ENCODE measurements around the gene PANK4.

The PANK4 gene

GRCh38 chr1:2481885-2482284, 44.5 kb downstream of the PANK4 start:
- H3K9ac ChIP-seq (ENCODE audit: low read length): no peak overlapping the region
- H3K27ac ChIP-seq (ENCODE audit: low read depth, low read length): no peak overlapping the region
- no peaks in the 10 kb centered on the region for H3K27me3 ChIP-seq (ENCODE audit: low read length)
- H3K9me3 ChIP-seq (ENCODE audit: insufficient read depth, low read length): no peaks in the 10 kb centered on the region
- H2AFZ ChIP-seq (ENCODE audit: low read depth, low read length, severe bottlenecking): no peak overlapping the region
- H4K20me1 ChIP-seq (ENCODE audit: low read depth, low read length): no peaks in the 10 kb centered on the region
- no peak overlapping the region for H3K4me2 ChIP-seq (ENCODE audit: low read depth, low read length, poor library complexity, severe bottlenecking)
- H3K4me3 ChIP-seq (ENCODE audit: insufficient read depth, low read length, poor library complexity, severe bottlenecking): no peak overlapping the region
- H3K9me2 ChIP-seq (replicated peaks; ENCODE audit: insufficient read depth, low read length): no peaks in the 10 kb centered on the region
- H3K36me3 ChIP-seq (ENCODE audit: low read length): no peaks in the 10 kb centered on the region
- H3F3A ChIP-seq (ENCODE audit: insufficient read depth): no peaks in the 10 kb centered on the region
- TF ChIP-seq CTCF (IDR thresholded peaks at IDR 0.05; ENCODE audit: insufficient read depth, low read length, poor library complexity, severe bottlenecking) (no peak), EZH2phosphoT487 (conservative IDR thresholded peaks at IDR 0.05; ENCODE audit: low read length) (no peak)
- H3K79me2 ChIP-seq (ENCODE audit: insufficient read depth, low read length): no peaks in the 10 kb centered on the region

- Histone ChIP-seq H3K27ac (ENCODE audit: low read depth, low read length) (no peak overlapping the region), H3K9me3 (ENCODE audit: insufficient read depth, low read length) (no peaks in the 10 kb centered on the region), H4K20me1 (ENCODE audit: low read depth, low read length) (no peaks in the 10 kb centered on the region), H3K36me3 (ENCODE audit: low read length) (no peaks in the 10 kb centered on the region), H3K79me2 (ENCODE audit: insufficient read depth, low read length) (no peaks in the 10 kb centered on the region), H3K4me2 (ENCODE audit: low read depth, low read length, poor library complexity, severe bottlenecking) (no peak overlapping the region), H2AFZ (ENCODE audit: low read depth, low read length, severe bottlenecking) (no peak overlapping the region), H3K27me3 (ENCODE audit: low read length) (no peaks in the 10 kb centered on the region), H3F3A (ENCODE audit: insufficient read depth) (no peaks in the 10 kb centered on the region), H3K4me3 (ENCODE audit: insufficient read depth, low read length, poor library complexity, severe bottlenecking) (no peak overlapping the region), H3K9ac (ENCODE audit: low read length) (no peak overlapping the region), H3K9me2 (replicated peaks; ENCODE audit: insufficient read depth, low read length) (no peaks in the 10 kb centered on the region)
- no peak for TF ChIP-seq EZH2phosphoT487 (conservative IDR thresholded peaks at IDR 0.05; ENCODE audit: low read length)
Observed at GRCh38 chr1:2480986-2481364, 45.4 kb downstream of the PANK4 start.

- Histone ChIP-seq H3F3A (ENCODE audit: insufficient read depth) (no peaks in the 10 kb centered on the region), H3K9me3 (ENCODE audit: insufficient read depth, low read length) (no peaks in the 10 kb centered on the region), H3K4me3 (ENCODE audit: insufficient read depth, low read length, poor library complexity, severe bottlenecking) (no peak overlapping the region), H3K9me2 (replicated peaks; ENCODE audit: insufficient read depth, low read length) (no peaks in the 10 kb centered on the region), H3K4me2 (ENCODE audit: low read depth, low read length, poor library complexity, severe bottlenecking) (no peak overlapping the region), H3K36me3 (ENCODE audit: low read length) (no peaks in the 10 kb centered on the region), H3K27me3 (ENCODE audit: low read length) (no peaks in the 10 kb centered on the region), H3K79me2 (ENCODE audit: insufficient read depth, low read length) (no peaks in the 10 kb centered on the region), H3K27ac (ENCODE audit: low read depth, low read length) (no peak overlapping the region), H4K20me1 (ENCODE audit: low read depth, low read length) (no peaks in the 10 kb centered on the region), H3K9ac (ENCODE audit: low read length) (no peak overlapping the region), H2AFZ (ENCODE audit: low read depth, low read length, severe bottlenecking) (no peak overlapping the region)
- no peak for TF ChIP-seq EZH2phosphoT487 (conservative IDR thresholded peaks at IDR 0.05; ENCODE audit: low read length)
- no peak for TF ChIP-seq CTCF (IDR thresholded peaks at IDR 0.05; ENCODE audit: insufficient read depth, low read length, poor library complexity, severe bottlenecking)
Observed at GRCh38 chr1:2480236-2480985, 46.0 kb downstream of the PANK4 start.

GRCh38 chr1:2479618-2480017, 46.8 kb downstream of the PANK4 start:
- H3K4me2 ChIP-seq (ENCODE audit: low read depth, low read length, poor library complexity, severe bottlenecking): no peak overlapping the region
- H3K27ac ChIP-seq (ENCODE audit: low read depth, low read length): no peak overlapping the region

More at GRCh38 chr1:2479618-2480017, 46.8 kb downstream of the PANK4 start:
- Histone ChIP-seq H3K9me3 (ENCODE audit: insufficient read depth, low read length) (no peaks in the 10 kb centered on the region), H3F3A (ENCODE audit: insufficient read depth) (no peaks in the 10 kb centered on the region), H3K9me2 (replicated peaks; ENCODE audit: insufficient read depth, low read length) (no peaks in the 10 kb centered on the region), H3K27me3 (ENCODE audit: low read length) (no peaks in the 10 kb centered on the region), H3K79me2 (ENCODE audit: insufficient read depth, low read length) (no peaks in the 10 kb centered on the region), H4K20me1 (ENCODE audit: low read depth, low read length) (no peaks in the 10 kb centered on the region), H2AFZ (ENCODE audit: low read depth, low read length, severe bottlenecking) (no peak overlapping the region), H3K4me3 (ENCODE audit: insufficient read depth, low read length, poor library complexity, severe bottlenecking) (no peak overlapping the region), H3K36me3 (ENCODE audit: low read length) (no peaks in the 10 kb centered on the region), H3K9ac (ENCODE audit: low read length) (no peak overlapping the region)
- no peak for TF ChIP-seq EZH2phosphoT487 (conservative IDR thresholded peaks at IDR 0.05; ENCODE audit: low read length)
- TF ChIP-seq CTCF (IDR thresholded peaks at IDR 0.05; ENCODE audit: insufficient read depth, low read length, poor library complexity, severe bottlenecking): no peak
